Liver (tissue), 9 donors: Measurements from ENCODE around the gene CD200R1L. TPM values are rescaled to one million over a fixed set of nuclear protein-coding genes. Genes with fewer than 3 reads are reported as not detected.

Experiments
- DNase-seq: peaks from one replicate; pipeline ENCODE4 v3.0.0-alpha.2; 2017; ENCODE audit warnings: low spot score
- H3K27ac ChIP-seq, 2 donors: one replicate each; pipeline ENCODE4 v1.7.0; 2013; ENCODE audit warnings: inconsistent platforms in 2 of 2, low read length in 2 of 2, control low read depth in 1 of 2, low read depth in 1 of 2, mild to moderate bottlenecking in 1 of 2
- H3K27me3 ChIP-seq, 4 donors: one replicate each; pipeline versions ENCODE4 v1.6.1 to v1.7.0; 2013; ENCODE audit warnings: low read length in 3 of 4, inconsistent platforms in 1 of 4, mild to moderate bottlenecking in 1 of 4, moderate library complexity in 1 of 4; ENCODE audit not compliant: control insufficient read depth in 4 of 4, insufficient read depth in 4 of 4
- H3K36me3 ChIP-seq, 4 donors: one replicate each; pipeline versions ENCODE4 v1.6.1 to v1.7.0; 2013; ENCODE audit warnings: low read length in 3 of 4, mild to moderate bottlenecking in 3 of 4, low read depth in 1 of 4, moderate library complexity in 1 of 4; ENCODE audit not compliant: control insufficient read depth in 4 of 4, insufficient read depth in 3 of 4
- H3K4me1 ChIP-seq, 4 donors: one replicate each; pipeline versions ENCODE4 v1.6.1 to v1.7.0; 2013; ENCODE audit warnings: low read length in 3 of 4, mild to moderate bottlenecking in 3 of 4, moderate library complexity in 1 of 4; ENCODE audit not compliant: control insufficient read depth in 4 of 4, insufficient read depth in 4 of 4
- H3K4me3 ChIP-seq, 3 donors: one replicate each; pipeline versions ENCODE4 v1.6.1 to v1.7.0; 2013; ENCODE audit warnings: low read length in 3 of 3, control low read depth in 1 of 3, low read depth in 1 of 3, mild to moderate bottlenecking in 1 of 3
- H3K9ac ChIP-seq, 2 donors: one replicate each; pipeline ENCODE4 v1.7.0; 2013; ENCODE audit warnings: low read length in 2 of 2, mild to moderate bottlenecking in 2 of 2, moderate library complexity in 2 of 2, control low read depth in 1 of 2, low read depth in 1 of 2
- H3K9me3 ChIP-seq, 4 donors: one replicate each; pipeline versions ENCODE4 v1.6.1 to v1.7.0; 2013; ENCODE audit warnings: low read length in 3 of 4; ENCODE audit not compliant: control insufficient read depth in 4 of 4
- ATF3 ChIP-seq: IDR thresholded peaks from 2 replicates; pipeline ENCODE4 v1.6.1; 2016; ENCODE audit warnings: antibody characterized with exemption
- CTCF ChIP-seq: fragments of 150-350 bp; IDR thresholded peaks from 2 replicates; pipeline ENCODE4 v1.5.1; 2017; ENCODE audit warnings: improper control_type of control experiment, low read depth, low read length; ENCODE audit not compliant: missing input control
- EGR1 ChIP-seq, 2 donors: IDR thresholded peaks; 2 replicates each; pipeline ENCODE4 v1.6.1; 2016 to 2018; ENCODE audit warnings: antibody characterized with exemption in 2 of 2, low read depth in 2 of 2
- GABPA ChIP-seq, 2 donors: IDR thresholded peaks in 1 of 2; conservative IDR thresholded peaks in 1 of 2; 2 replicates each; pipeline ENCODE4 v1.6.1; 2016; ENCODE audit warnings: antibody characterized with exemption in 2 of 2, mild to moderate bottlenecking in 1 of 2, moderate library complexity in 1 of 2
- HNF4A ChIP-seq, 2 donors: conservative IDR thresholded peaks; 2 replicates each; pipeline ENCODE4 v1.6.1; 2016; ENCODE audit warnings: antibody characterized with exemption in 2 of 2, mild to moderate bottlenecking in 2 of 2
- HNF4G ChIP-seq: IDR thresholded peaks from 2 replicates; pipeline ENCODE4 v1.6.1; 2016; ENCODE audit warnings: antibody characterized with exemption
- JUND ChIP-seq, 2 donors: IDR thresholded peaks; 2 replicates each; pipeline ENCODE4 v1.6.1; 2016; ENCODE audit warnings: antibody characterized with exemption in 2 of 2
- NR2F2 ChIP-seq: IDR thresholded peaks from 2 replicates; pipeline ENCODE4 v1.6.1; 2016; ENCODE audit warnings: antibody characterized with exemption
- RAD21 ChIP-seq, 2 donors: IDR thresholded peaks; 2 replicates each; pipeline ENCODE4 v1.6.1; 2016; ENCODE audit warnings: antibody characterized with exemption in 2 of 2, mild to moderate bottlenecking in 2 of 2
- SP1 ChIP-seq: IDR thresholded peaks from 2 replicates; pipeline ENCODE4 v1.6.1; 2018; ENCODE audit warnings: antibody characterized with exemption, mild to moderate bottlenecking
- TAF1 ChIP-seq: conservative IDR thresholded peaks from 2 replicates; pipeline ENCODE4 v1.6.1; 2016; ENCODE audit warnings: antibody characterized with exemption, mild to moderate bottlenecking
- ZBTB33 ChIP-seq: IDR thresholded peaks from 2 replicates; pipeline ENCODE4 v1.6.1; 2016; ENCODE audit warnings: antibody characterized with exemption
- WGBS: extraction: QIAGEN DNeasy Blood & Tissue Kit; methylation state at CpG from one replicate; pipeline ENCODE4 v1.1.7; 2013; 5-methylcytosine and 5-hydroxymethylcytosine counted together
- polyA plus RNA-seq, 2 donors: library from polyadenylated mRNA; stranded (reverse) in 1 of 2; unstranded in 1 of 2; fragments of 200-250 nt in 1 of 2; fragments of >200 nt in 1 of 2; fragmentation: Nextera tagmentation in 1 of 2; extraction: Ambion mirVana in 1 of 2; gene quantifications; one replicate each; pipeline versions ENCODE4 v1.2.1 to v1.2.3, GENCODE V29; 2013 to 2015
- total RNA-seq, 2 donors: library from RNA; depleted of rRNA; stranded (reverse); fragments of >200 nt; gene quantifications; one replicate each; pipeline ENCODE4 v1.2.3, GENCODE V29; 2014
- donor health status: healthy.
- donor health status: healthy.
- donor health status: healthy.
- donor health status: healthy.
- donor health status: healthy.

The CD200R1L gene
- total and polyA plus RNA-seq, 4 donors = not detected

DNA sequence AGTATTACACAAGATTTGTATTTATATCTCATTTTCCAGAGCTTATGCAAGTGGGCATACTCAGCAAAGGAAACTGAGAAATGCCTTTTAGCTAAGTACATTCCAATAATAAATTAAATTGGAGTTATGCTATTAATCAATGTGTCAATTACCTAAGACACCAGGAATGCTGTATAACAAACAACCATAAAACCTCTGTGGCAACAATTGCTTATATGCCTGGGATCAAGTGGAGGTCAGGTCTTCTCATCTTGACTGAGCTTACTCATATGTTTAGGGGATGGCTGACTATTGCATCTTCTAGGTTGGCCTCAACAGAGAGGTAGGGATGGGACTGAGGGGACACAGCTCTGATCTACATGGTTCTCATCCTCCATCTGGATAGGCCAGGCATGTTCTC, 30.7 kb downstream of the CD200R1L start:
- no peak overlapping the region for H3K27ac ChIP-seq

GRCh38 chr3:112814266-112814665, 32.4 kb downstream of the CD200R1L start:
- WGBS = 38% methylated on average over 2 of the region's 2 CpGs
- no peaks in the 10 kb centered on the region for H3K4me1 ChIP-seq
- H3K4me3 ChIP-seq = no peak overlapping the region
- no peak overlapping the region for H3K9ac ChIP-seq
- TF ChIP-seq CTCF (peak; percentile 20), HNF4A (conservative IDR thresholded peaks at IDR 0.05) (no peak), RAD21 (IDR thresholded peaks at IDR 0.05) (peak; percentile 64 to 67), ZBTB33 (no peak)
- no peaks in the 10 kb centered on the region for H3K27me3 ChIP-seq
- no peaks in the 10 kb centered on the region for H3K36me3 ChIP-seq
- no peak for DNase-seq
- no peaks in the 10 kb centered on the region for H3K9me3 ChIP-seq
- H3K27ac ChIP-seq = no peak overlapping the region

More for the DNA sequence above, 30.7 kb downstream of the CD200R1L start:
- Histone ChIP-seq H3K9ac (no peak overlapping the region), H3K4me3 (no peak overlapping the region), H3K27me3 (no peaks in the 10 kb centered on the region), H3K9me3 (no peaks in the 10 kb centered on the region), H3K4me1 (no peaks in the 10 kb centered on the region), H3K36me3 (no peaks in the 10 kb centered on the region)
- TF ChIP-seq HNF4G = no peak
- TF ChIP-seq ATF3 = no peak
- no peak for TF ChIP-seq CTCF
- no peak for TF ChIP-seq SP1
- no peak for TF ChIP-seq HNF4A (conservative IDR thresholded peaks at IDR 0.05)
- no peak for TF ChIP-seq EGR1 (IDR thresholded peaks at IDR 0.05; ENCODE audit: low read depth in 2 of 2)
- no peak for TF ChIP-seq TAF1
- no peak for TF ChIP-seq GABPA (IDR thresholded peaks at IDR 0.05 in 1 of 2, conservative IDR thresholded peaks at IDR 0.05 in 1 of 2)
- no peak for TF ChIP-seq NR2F2
- no peak for TF ChIP-seq JUND (IDR thresholded peaks at IDR 0.05)
- TF ChIP-seq ZBTB33 = no peak
- DNase-seq = no peak
